GM23338 (cell line): ENCODE results near the gene ICAM5. TPM values are rescaled to one million over a fixed set of nuclear protein-coding genes. Genes with fewer than 3 reads are reported as not detected.

ENCODE experiments used
- ATAC-seq: fragments of 200-7000 bp; cut with Tn5 transposase; 3 replicates; pipeline ENCODE4 v1.9.1; 2020
- DNase-seq: peaks from one replicate; pipeline ENCODE4 v3.0.0-alpha.2; 2015; ENCODE audit warnings: low spot score
- H2AFZ ChIP-seq: fragments of 200-600 bp; sonication (generic); 2 replicates; pipeline ENCODE4 v1.8.0; 2016; ENCODE audit warnings: antibody characterized with exemption, mild to moderate bottlenecking, moderate library complexity
- H3F3A ChIP-seq: fragments of 200-600 bp; sonication (generic); replicated peaks from 2 replicates; pipeline ENCODE4 v1.8.0; 2017; ENCODE audit warnings: antibody characterized with exemption, mixed run types, low read depth
- H3K27ac ChIP-seq: fragments of 200-600 bp; sonication (generic); 2 replicates; pipeline ENCODE4 v1.6.1; 2016; ENCODE audit warnings: low read depth
- H3K27me3 ChIP-seq: fragments of 200-600 bp; sonication (generic); 2 replicates; pipeline ENCODE4 v1.8.0; 2016; ENCODE audit warnings: mild to moderate bottlenecking, mixed run types, moderate library complexity; ENCODE audit not compliant: insufficient read depth
- H3K36me3 ChIP-seq: fragments of 200-600 bp; sonication (generic); 2 replicates; pipeline ENCODE4 v1.8.0; 2016; ENCODE audit warnings: mild to moderate bottlenecking; ENCODE audit not compliant: insufficient read depth
- H3K4me1 ChIP-seq: fragments of 200-600 bp; sonication (generic); 2 replicates; pipeline ENCODE4 v1.8.0; 2016; ENCODE audit warnings: mild to moderate bottlenecking, moderate library complexity; ENCODE audit not compliant: insufficient read depth
- H3K4me2 ChIP-seq: fragments of 200-600 bp; sonication (generic); 2 replicates; pipeline ENCODE4 v1.7.1; 2017; ENCODE audit warnings: mixed run types
- H3K4me3 ChIP-seq: fragments of 200-600 bp; sonication (generic); 2 replicates; pipeline ENCODE4 v1.6.1; 2016; ENCODE audit warnings: mixed run types
- H3K79me2 ChIP-seq: fragments of 200-600 bp; sonication (generic); replicated peaks from 2 replicates; pipeline ENCODE4 v1.8.0; 2017; ENCODE audit warnings: mild to moderate bottlenecking; ENCODE audit not compliant: insufficient read depth
- H3K9me2 ChIP-seq: fragments of 200-600 bp; sonication (generic); 2 replicates; pipeline ENCODE4 v1.8.0; 2017; ENCODE audit not compliant: insufficient read depth
- H4K20me1 ChIP-seq: fragments of 200-600 bp; sonication (generic); replicated peaks from 2 replicates; pipeline ENCODE4 v1.8.0; 2017; ENCODE audit warnings: mild to moderate bottlenecking; ENCODE audit not compliant: insufficient read depth
- H3K27ac Mint-ChIP-seq: 2 replicates; pipeline ENCODE4 v1.8.0; 2020; ENCODE audit warnings: inconsistent platforms, mild to moderate bottlenecking, moderate library complexity, mixed read lengths
- H3K27me3 Mint-ChIP-seq: 3 replicates; pipeline ENCODE4 v1.8.0; 2022; ENCODE audit warnings: low read depth, mild to moderate bottlenecking, moderate library complexity, mixed read lengths, inconsistent platforms; ENCODE audit not compliant: insufficient read depth, poor library complexity
- H3K36me3 Mint-ChIP-seq: 3 replicates; pipeline ENCODE4 v1.8.0; 2021; ENCODE audit warnings: low read depth, mild to moderate bottlenecking, inconsistent platforms, moderate library complexity, mixed read lengths
- H3K4me1 Mint-ChIP-seq: 3 replicates; pipeline ENCODE4 v1.8.0; 2020; ENCODE audit warnings: mild to moderate bottlenecking, inconsistent platforms, mixed read lengths
- H3K4me3 Mint-ChIP-seq: 3 replicates; pipeline ENCODE4 v1.8.0; 2021; ENCODE audit warnings: moderate library complexity, mild to moderate bottlenecking, inconsistent platforms, mixed read lengths
- H3K9me3 Mint-ChIP-seq: 3 replicates; pipeline ENCODE4 v1.8.0; 2020; ENCODE audit warnings: moderate library complexity, mild to moderate bottlenecking, inconsistent platforms, mixed read lengths
- CREB1 ChIP-seq: fragments of 250-450 bp; sonication (Bioruptor Pico); IDR thresholded peaks from 2 replicates; pipeline ENCODE4 v1.5.0; 2020; ENCODE audit warnings: low read depth, mild to moderate bottlenecking, moderate library complexity
- EZH2 ChIP-seq: fragments of 200-600 bp; sonication (generic); IDR thresholded peaks from one replicate; pipeline ENCODE4 v1.8.0; 2017; ENCODE audit warnings: antibody characterized with exemption, mild to moderate bottlenecking, low read depth; ENCODE audit not compliant: unreplicated experiment
- EZH2phosphoT487 ChIP-seq: fragments of 200-600 bp; sonication (generic); IDR thresholded peaks from one replicate; pipeline ENCODE4 v1.8.1; 2018; ENCODE audit warnings: antibody characterized with exemption; ENCODE audit not compliant: unreplicated experiment
- JUNB ChIP-seq: IDR thresholded peaks from one replicate; pipeline ENCODE4 v1.6.1; 2016; ENCODE audit warnings: antibody characterized with exemption; ENCODE audit not compliant: unreplicated experiment
- NANOG ChIP-seq: IDR thresholded peaks from 2 replicates; pipeline ENCODE4 v1.6.1; 2016; ENCODE audit warnings: antibody characterized with exemption, borderline replicate concordance
- POLR2AphosphoS5 ChIP-seq: IDR thresholded peaks from 2 replicates; pipeline ENCODE4 v1.6.1; 2016; ENCODE audit warnings: antibody characterized with exemption, low read depth
- STAT1 ChIP-seq: IDR thresholded peaks from one replicate; pipeline ENCODE4 v1.6.1; 2016; ENCODE audit warnings: antibody characterized with exemption; ENCODE audit not compliant: unreplicated experiment
- ZNF114 ChIP-seq: fragments of 250-450 bp; sonication (Bioruptor Pico); IDR thresholded peaks from 2 replicates; pipeline ENCODE4 v1.5.0; 2020; ENCODE audit warnings: mild to moderate bottlenecking, moderate library complexity
- ZNF331 ChIP-seq: fragments of 250-450 bp; sonication (Bioruptor Pico); IDR thresholded peaks from 2 replicates; pipeline ENCODE4 v1.5.0; 2020; ENCODE audit warnings: low read depth, mild to moderate bottlenecking, moderate library complexity
- polyA plus RNA-seq: library from polyadenylated mRNA; unstranded; fragments of >200 nt; fragmentation: Nextera tagmentation; extraction: Ambion mirVana; gene quantifications from 2 replicates; pipeline ENCODE4 v1.2.1, GENCODE V29; 2016
- total RNA-seq: library from RNA; depleted of rRNA; stranded (reverse); fragments of >200 nt; shearing (Covaris generic); gene quantifications from 2 replicates; pipeline ENCODE4 v1.2.3, GENCODE V29; 2014
- TF ChIP-seq, protein P1 (sequence below): fragments of 250-450 bp; sonication (Bioruptor Pico); IDR thresholded peaks from 2 replicates; pipeline ENCODE4 v1.5.0; 2020; ENCODE audit warnings: mild to moderate bottlenecking, moderate library complexity
- TF ChIP-seq, protein P2 (sequence below): IDR thresholded peaks from 2 replicates; pipeline ENCODE4 v1.6.1; 2016; ENCODE audit warnings: antibody characterized with exemption
- TF ChIP-seq, protein P3 (sequence below): IDR thresholded peaks from one replicate; pipeline ENCODE4 v1.6.1; 2018; ENCODE audit warnings: antibody characterized with exemption; ENCODE audit not compliant: unreplicated experiment
- TF ChIP-seq, protein P4 (sequence below), 2 experiments: fragments of 200-600 bp in 1 of 2; sonication (generic) in 1 of 2; conservative IDR thresholded peaks; 2 replicates each; pipeline versions ENCODE4 v1.5.1 to v1.6.1; 2016 to 2017; ENCODE audit warnings: antibody characterized with exemption in 2 of 2, low read depth in 2 of 2, mild to moderate bottlenecking in 2 of 2, moderate library complexity in 1 of 2

The ICAM5 gene
- total and polyA plus RNA-seq, 2 experiments from 2014 or later: 0.47 to 4.6 TPM

DNA sequence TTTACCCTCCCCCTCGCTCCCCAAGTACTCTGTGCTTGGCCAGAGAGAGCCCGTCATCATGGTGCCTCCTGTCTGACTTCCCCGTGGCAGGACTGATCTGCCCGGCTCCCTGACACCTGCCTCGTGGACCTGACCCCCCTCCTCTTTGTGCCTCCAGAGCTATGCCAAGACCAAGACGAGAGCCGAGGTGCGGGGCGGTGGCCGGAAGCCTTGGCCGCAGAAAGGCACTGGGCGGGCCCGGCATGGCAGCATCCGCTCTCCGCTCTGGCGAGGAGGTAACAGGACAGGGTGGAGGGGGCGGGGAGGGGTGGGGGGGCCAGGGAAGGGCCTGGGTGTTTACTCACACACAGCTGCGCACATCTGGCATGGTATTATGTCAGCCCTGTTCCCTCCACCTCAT is 33.2 kb upstream of the ICAM5 start:
- DNase-seq (no peak), ATAC-seq (no peak)
- H3K36me3 ChIP-seq: peaks cover 10% of the 10 kb centered on the region
- no peak overlapping the region for H3K4me3 ChIP-seq
- H3K9me2 ChIP-seq: no peaks in the 10 kb centered on the region
- H3K27me3 ChIP-seq: no peaks in the 10 kb centered on the region
- no peak overlapping the region for H2AFZ ChIP-seq
- H3K27me3 Mint-ChIP-seq: peaks cover 8% of the 10 kb centered on the region
- no peak overlapping the region for H3K27ac ChIP-seq
- TF ChIP-seq STAT1 (no peak), EZH2 (no peak), POLR2AphosphoS5 (no peak), EZH2phosphoT487 (no peak), ZNF331 (CRISPR knock-in tag) (no peak), NANOG (no peak), ZNF114 (CRISPR knock-in tag) (no peak), JUNB (no peak), CREB1 (CRISPR knock-in tag) (no peak)
- TF ChIP-seq, protein P1, sequence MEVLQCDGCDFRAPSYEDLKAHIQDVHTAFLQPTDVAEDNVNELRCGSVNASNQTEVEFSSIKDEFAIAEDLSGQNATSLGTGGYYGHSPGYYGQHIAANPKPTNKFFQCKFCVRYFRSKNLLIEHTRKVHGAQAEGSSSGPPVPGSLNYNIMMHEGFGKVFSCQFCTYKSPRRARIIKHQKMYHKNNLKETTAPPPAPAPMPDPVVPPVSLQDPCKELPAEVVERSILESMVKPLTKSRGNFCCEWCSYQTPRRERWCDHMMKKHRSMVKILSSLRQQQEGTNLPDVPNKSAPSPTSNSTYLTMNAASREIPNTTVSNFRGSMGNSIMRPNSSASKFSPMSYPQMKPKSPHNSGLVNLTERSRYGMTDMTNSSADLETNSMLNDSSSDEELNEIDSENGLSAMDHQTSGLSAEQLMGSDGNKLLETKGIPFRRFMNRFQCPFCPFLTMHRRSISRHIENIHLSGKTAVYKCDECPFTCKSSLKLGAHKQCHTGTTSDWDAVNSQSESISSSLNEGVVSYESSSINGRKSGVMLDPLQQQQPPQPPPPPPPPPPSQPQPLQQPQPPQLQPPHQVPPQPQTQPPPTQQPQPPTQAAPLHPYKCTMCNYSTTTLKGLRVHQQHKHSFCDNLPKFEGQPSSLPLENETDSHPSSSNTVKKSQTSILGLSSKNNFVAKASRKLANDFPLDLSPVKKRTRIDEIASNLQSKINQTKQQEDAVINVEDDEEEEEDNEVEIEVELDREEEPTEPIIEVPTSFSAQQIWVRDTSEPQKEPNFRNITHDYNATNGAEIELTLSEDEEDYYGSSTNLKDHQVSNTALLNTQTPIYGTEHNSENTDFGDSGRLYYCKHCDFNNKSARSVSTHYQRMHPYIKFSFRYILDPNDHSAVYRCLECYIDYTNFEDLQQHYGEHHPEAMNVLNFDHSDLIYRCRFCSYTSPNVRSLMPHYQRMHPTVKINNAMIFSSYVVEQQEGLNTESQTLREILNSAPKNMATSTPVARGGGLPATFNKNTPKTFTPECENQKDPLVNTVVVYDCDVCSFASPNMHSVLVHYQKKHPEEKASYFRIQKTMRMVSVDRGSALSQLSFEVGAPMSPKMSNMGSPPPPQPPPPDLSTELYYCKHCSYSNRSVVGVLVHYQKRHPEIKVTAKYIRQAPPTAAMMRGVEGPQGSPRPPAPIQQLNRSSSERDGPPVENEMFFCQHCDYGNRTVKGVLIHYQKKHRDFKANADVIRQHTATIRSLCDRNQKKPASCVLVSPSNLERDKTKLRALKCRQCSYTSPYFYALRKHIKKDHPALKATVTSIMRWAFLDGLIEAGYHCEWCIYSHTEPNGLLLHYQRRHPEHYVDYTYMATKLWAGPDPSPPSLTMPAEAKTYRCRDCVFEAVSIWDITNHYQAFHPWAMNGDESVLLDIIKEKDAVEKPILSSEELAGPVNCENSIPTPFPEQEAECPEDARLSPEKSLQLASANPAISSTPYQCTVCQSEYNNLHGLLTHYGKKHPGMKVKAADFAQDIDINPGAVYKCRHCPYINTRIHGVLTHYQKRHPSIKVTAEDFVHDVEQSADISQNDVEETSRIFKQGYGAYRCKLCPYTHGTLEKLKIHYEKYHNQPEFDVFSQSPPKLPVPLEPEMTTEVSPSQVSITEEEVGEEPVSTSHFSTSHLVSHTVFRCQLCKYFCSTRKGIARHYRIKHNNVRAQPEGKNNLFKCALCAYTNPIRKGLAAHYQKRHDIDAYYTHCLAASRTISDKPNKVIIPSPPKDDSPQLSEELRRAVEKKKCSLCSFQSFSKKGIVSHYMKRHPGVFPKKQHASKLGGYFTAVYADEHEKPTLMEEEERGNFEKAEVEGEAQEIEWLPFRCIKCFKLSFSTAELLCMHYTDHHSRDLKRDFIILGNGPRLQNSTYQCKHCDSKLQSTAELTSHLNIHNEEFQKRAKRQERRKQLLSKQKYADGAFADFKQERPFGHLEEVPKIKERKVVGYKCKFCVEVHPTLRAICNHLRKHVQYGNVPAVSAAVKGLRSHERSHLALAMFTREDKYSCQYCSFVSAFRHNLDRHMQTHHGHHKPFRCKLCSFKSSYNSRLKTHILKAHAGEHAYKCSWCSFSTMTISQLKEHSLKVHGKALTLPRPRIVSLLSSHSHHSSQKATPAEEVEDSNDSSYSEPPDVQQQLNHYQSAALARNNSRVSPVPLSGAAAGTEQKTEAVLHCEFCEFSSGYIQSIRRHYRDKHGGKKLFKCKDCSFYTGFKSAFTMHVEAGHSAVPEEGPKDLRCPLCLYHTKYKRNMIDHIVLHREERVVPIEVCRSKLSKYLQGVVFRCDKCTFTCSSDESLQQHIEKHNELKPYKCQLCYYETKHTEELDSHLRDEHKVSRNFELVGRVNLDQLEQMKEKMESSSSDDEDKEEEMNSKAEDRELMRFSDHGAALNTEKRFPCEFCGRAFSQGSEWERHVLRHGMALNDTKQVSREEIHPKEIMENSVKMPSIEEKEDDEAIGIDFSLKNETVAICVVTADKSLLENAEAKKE (CRISPR knock-in tag): no peak
- TF ChIP-seq, protein P2, sequence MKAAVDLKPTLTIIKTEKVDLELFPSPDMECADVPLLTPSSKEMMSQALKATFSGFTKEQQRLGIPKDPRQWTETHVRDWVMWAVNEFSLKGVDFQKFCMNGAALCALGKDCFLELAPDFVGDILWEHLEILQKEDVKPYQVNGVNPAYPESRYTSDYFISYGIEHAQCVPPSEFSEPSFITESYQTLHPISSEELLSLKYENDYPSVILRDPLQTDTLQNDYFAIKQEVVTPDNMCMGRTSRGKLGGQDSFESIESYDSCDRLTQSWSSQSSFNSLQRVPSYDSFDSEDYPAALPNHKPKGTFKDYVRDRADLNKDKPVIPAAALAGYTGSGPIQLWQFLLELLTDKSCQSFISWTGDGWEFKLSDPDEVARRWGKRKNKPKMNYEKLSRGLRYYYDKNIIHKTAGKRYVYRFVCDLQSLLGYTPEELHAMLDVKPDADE: no peak
- TF ChIP-seq, protein P3, sequence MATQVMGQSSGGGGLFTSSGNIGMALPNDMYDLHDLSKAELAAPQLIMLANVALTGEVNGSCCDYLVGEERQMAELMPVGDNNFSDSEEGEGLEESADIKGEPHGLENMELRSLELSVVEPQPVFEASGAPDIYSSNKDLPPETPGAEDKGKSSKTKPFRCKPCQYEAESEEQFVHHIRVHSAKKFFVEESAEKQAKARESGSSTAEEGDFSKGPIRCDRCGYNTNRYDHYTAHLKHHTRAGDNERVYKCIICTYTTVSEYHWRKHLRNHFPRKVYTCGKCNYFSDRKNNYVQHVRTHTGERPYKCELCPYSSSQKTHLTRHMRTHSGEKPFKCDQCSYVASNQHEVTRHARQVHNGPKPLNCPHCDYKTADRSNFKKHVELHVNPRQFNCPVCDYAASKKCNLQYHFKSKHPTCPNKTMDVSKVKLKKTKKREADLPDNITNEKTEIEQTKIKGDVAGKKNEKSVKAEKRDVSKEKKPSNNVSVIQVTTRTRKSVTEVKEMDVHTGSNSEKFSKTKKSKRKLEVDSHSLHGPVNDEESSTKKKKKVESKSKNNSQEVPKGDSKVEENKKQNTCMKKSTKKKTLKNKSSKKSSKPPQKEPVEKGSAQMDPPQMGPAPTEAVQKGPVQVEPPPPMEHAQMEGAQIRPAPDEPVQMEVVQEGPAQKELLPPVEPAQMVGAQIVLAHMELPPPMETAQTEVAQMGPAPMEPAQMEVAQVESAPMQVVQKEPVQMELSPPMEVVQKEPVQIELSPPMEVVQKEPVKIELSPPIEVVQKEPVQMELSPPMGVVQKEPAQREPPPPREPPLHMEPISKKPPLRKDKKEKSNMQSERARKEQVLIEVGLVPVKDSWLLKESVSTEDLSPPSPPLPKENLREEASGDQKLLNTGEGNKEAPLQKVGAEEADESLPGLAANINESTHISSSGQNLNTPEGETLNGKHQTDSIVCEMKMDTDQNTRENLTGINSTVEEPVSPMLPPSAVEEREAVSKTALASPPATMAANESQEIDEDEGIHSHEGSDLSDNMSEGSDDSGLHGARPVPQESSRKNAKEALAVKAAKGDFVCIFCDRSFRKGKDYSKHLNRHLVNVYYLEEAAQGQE: no peak
- TF ChIP-seq, protein P4, sequence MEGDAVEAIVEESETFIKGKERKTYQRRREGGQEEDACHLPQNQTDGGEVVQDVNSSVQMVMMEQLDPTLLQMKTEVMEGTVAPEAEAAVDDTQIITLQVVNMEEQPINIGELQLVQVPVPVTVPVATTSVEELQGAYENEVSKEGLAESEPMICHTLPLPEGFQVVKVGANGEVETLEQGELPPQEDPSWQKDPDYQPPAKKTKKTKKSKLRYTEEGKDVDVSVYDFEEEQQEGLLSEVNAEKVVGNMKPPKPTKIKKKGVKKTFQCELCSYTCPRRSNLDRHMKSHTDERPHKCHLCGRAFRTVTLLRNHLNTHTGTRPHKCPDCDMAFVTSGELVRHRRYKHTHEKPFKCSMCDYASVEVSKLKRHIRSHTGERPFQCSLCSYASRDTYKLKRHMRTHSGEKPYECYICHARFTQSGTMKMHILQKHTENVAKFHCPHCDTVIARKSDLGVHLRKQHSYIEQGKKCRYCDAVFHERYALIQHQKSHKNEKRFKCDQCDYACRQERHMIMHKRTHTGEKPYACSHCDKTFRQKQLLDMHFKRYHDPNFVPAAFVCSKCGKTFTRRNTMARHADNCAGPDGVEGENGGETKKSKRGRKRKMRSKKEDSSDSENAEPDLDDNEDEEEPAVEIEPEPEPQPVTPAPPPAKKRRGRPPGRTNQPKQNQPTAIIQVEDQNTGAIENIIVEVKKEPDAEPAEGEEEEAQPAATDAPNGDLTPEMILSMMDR (conservative IDR thresholded peaks at IDR 0.05; ENCODE audit: low read depth in 2 of 2): no peak
- H3K4me2 ChIP-seq: no peak overlapping the region
- peaks cover 51% of the 10 kb centered on the region for H3K36me3 Mint-ChIP-seq
- no peaks in the 10 kb centered on the region for H3K4me1 ChIP-seq
- H3F3A ChIP-seq: peaks cover 3% of the 10 kb centered on the region
- H3K79me2 ChIP-seq: peaks cover 11% of the 10 kb centered on the region
- no peak overlapping the region for H3K4me3 Mint-ChIP-seq
- peaks cover 2% of the 10 kb centered on the region; the same call in 2 of the 3 replicates for H3K9me3 Mint-ChIP-seq
- H4K20me1 ChIP-seq: peaks cover 6% of the 10 kb centered on the region; the same call in 1 of the 2 replicates
- no peak overlapping the region for H3K27ac Mint-ChIP-seq
- H3K4me1 Mint-ChIP-seq: peaks cover 4% of the 10 kb centered on the region
